ENCODE results near the gene ZNF468. TPM values are rescaled to one million over a fixed set of nuclear protein-coding genes. Genes with fewer than 3 reads are reported as not detected.
"Not testable (repeated sequence)": the region's sequence is repeated elsewhere in the genome, so short reads cannot be mapped to it uniquely, and the experiment has no call there.

Gene ZNF468
- total RNA-seq, 1 donor from 2014 or later = 8.0 TPM

GRCh38 chr19:52825765-52826164 lies 31.7 kb downstream of the ZNF468 start:
- no peak for ATAC-seq

GRCh38 chr19:52823676-52824075 lies 33.7 kb downstream of the ZNF468 start:
- no peak for ATAC-seq

- ATAC-seq = peak; percentile 100
Observed at GRCh38 chr19:52821204-52821960, 36.0 kb downstream of the ZNF468 start, which contains the start of gene ZNF28. Gene ZNF28 (minus strand): TSS chr19:52821633. CDS start chr19:52817958, 3,675 bp downstream.

DNA sequence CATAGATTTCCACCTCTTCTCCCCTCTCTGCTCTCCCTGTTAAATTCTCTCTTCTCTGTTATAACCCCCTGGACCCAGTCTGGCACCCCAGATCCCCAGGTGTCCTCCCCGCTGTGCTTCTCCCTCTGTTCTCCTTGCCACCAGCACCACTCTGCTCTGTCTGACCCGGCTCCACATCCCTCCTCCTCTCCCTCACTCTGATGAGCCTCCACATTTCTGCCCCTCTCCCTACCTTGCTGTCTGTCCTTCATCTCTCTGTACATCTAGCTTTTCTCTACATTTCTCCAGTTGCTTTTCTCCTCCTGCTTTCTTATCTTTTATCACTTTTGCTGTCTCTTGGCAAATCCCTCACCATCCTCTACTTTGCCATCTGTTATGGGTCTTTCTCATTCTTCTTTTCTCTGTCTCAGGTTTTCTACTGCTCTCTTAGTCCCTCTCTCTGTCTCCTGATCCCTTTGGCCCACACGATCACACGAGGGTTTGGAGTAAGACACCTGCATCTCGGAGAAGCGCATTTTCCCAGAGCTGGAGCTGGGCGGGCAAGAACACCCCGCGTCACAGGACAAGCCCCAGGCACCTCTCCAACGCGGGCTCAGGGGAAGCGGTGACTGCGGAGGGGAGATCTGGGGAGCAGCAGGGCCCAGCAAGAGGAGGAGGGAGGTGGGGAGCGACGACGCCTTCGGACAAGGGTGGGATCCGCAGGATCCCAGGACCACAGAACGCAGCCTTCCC lies 36.8 kb downstream of the ZNF468 start:
- peak; percentile 67 for ATAC-seq

- no peak for ATAC-seq
Observed at GRCh38 chr19:52809801-52810200, 47.6 kb downstream of the ZNF468 start.

- ATAC-seq = not testable (repeated sequence)
Observed at GRCh38 chr19:52799950-52800640, 57.3 kb downstream of the ZNF468 start.

GRCh38 chr19:52789440-52789839 lies 68.0 kb downstream of the ZNF468 start:
- ATAC-seq = no peak

Other genes starting within 250 kb of the ZNF468 start
- gene ZNF83, start 219.3 kb downstream of the ZNF468 start, total RNA-seq = 10.7 TPM
- 6.9 TPM for gene ZNF611, start 122.6 kb downstream of the ZNF468 start, total RNA-seq
- gene ZNF600, start 70.8 kb downstream of the ZNF468 start, total RNA-seq = 6.1 TPM
- gene ZNF28, start 36.0 kb downstream of the ZNF468 start, total RNA-seq = 10.2 TPM
- 3.8 TPM for gene ZNF320, start 40.0 kb upstream of the ZNF468 start, total RNA-seq
- 3.6 TPM for gene ZNF888, start 65.8 kb upstream of the ZNF468 start, total RNA-seq
- 3.8 TPM for gene ZNF816, start 105.3 kb upstream of the ZNF468 start, total RNA-seq
- gene ERVV-1, start 156.3 kb upstream of the ZNF468 start, total RNA-seq = not detected
- not detected for gene ERVV-2, start 187.1 kb upstream of the ZNF468 start, total RNA-seq
- gene ZNF160, start 245.8 kb upstream of the ZNF468 start, total RNA-seq = 9.2 TPM

Measured in esophagus mucosa (tissue), 1 donor.